SJCRH30 (cell line): ENCODE data around the gene KREMEN1. TPM values are rescaled to one million over a fixed set of nuclear protein-coding genes. Genes with fewer than 3 reads are reported as not detected.

Experiments
- DNase-seq, 2 experiments: peaks; one replicate each; pipeline ENCODE4 v3.0.0-alpha.2; 2015 to 2020
- H3K27ac ChIP-seq: fragments of 250-450 bp; sonication (Bioruptor Pico); 2 replicates; pipeline ENCODE4 v1.5.1; 2020; ENCODE audit warnings: mild to moderate bottlenecking, moderate library complexity
- H3K27me3 ChIP-seq: fragments of 250-450 bp; sonication (Bioruptor Pico); 2 replicates; pipeline ENCODE4 v1.5.1; 2020; ENCODE audit warnings: mild to moderate bottlenecking, moderate library complexity
- H3K36me3 ChIP-seq: fragments of 250-450 bp; sonication (Bioruptor Pico); 2 replicates; pipeline ENCODE4 v1.5.1; 2020; ENCODE audit warnings: mild to moderate bottlenecking, moderate library complexity
- H3K4me1 ChIP-seq: fragments of 250-450 bp; sonication (Bioruptor Pico); 2 replicates; pipeline ENCODE4 v1.5.1; 2020; ENCODE audit warnings: mild to moderate bottlenecking, moderate library complexity
- H3K4me3 ChIP-seq: fragments of 250-450 bp; sonication (Bioruptor Pico); 2 replicates; pipeline ENCODE4 v1.5.1; 2020; ENCODE audit warnings: mild to moderate bottlenecking, moderate library complexity
- H3K9me3 ChIP-seq: fragments of 250-450 bp; sonication (Bioruptor Pico); replicated peaks from 2 replicates; pipeline ENCODE4 v1.5.1; 2020; ENCODE audit warnings: mild to moderate bottlenecking, moderate library complexity
- total RNA-seq: library from RNA; depleted of rRNA; stranded (reverse); fragments of >200 nt; shearing (Covaris generic); gene quantifications from 2 replicates; pipeline ENCODE4 v1.2.3, GENCODE V29; 2014

Gene KREMEN1
- total RNA-seq, 1 experiment from 2014 or later = 45.7 TPM

GRCh38 chr22:29040385-29041275 lies 32.2 kb upstream of the KREMEN1 start:
- no peaks in the 10 kb centered on the region; the same call in 1 of the 2 replicates for H3K4me1 ChIP-seq
- no peak overlapping the region for H3K27ac ChIP-seq
- DNase-seq = peak; percentile 60 to 82
- no peak overlapping the region for H3K4me3 ChIP-seq
- peaks cover 3% of the 10 kb centered on the region; the same call in 1 of the 2 replicates for H3K36me3 ChIP-seq
- no peaks in the 10 kb centered on the region for H3K27me3 ChIP-seq
- no peaks in the 10 kb centered on the region for H3K9me3 ChIP-seq

GRCh38 chr22:29041408-29041807 lies 31.4 kb upstream of the KREMEN1 start:
- DNase-seq = no peak
- Histone ChIP-seq H3K4me1 (no peaks in the 10 kb centered on the region; the same call in 1 of the 2 replicates), H3K9me3 (no peaks in the 10 kb centered on the region), H3K4me3 (no peak overlapping the region), H3K27ac (no peak overlapping the region), H3K27me3 (no peaks in the 10 kb centered on the region), H3K36me3 (peaks cover 4% of the 10 kb centered on the region; the same call in 1 of the 2 replicates)

- Histone ChIP-seq H3K27me3 (no peaks in the 10 kb centered on the region), H3K4me1 (no peaks in the 10 kb centered on the region; the same call in 1 of the 2 replicates), H3K27ac (no peak overlapping the region), H3K4me3 (no peak overlapping the region), H3K9me3 (no peaks in the 10 kb centered on the region), H3K36me3 (peaks cover 12% of the 10 kb centered on the region; the same call in 1 of the 2 replicates)
- DNase-seq = no peak
Measured at GRCh38 chr22:29043906-29044575, 28.8 kb upstream of the KREMEN1 start.

GRCh38 chr22:29044657-29045176 lies 28.1 kb upstream of the KREMEN1 start:
- H3K27ac ChIP-seq = no peak overlapping the region
- no peaks in the 10 kb centered on the region; the same call in 1 of the 2 replicates for H3K4me1 ChIP-seq
- H3K27me3 ChIP-seq = no peaks in the 10 kb centered on the region
- DNase-seq = no peak
- no peak overlapping the region for H3K4me3 ChIP-seq
- no peaks in the 10 kb centered on the region for H3K9me3 ChIP-seq
- peaks cover 13% of the 10 kb centered on the region; the same call in 1 of the 2 replicates for H3K36me3 ChIP-seq

- no peaks in the 10 kb centered on the region for H3K27me3 ChIP-seq
- H3K4me3 ChIP-seq = no peak overlapping the region
- H3K36me3 ChIP-seq = peaks cover 10% of the 10 kb centered on the region; the same call in 1 of the 2 replicates
- no peak for DNase-seq
- no peaks in the 10 kb centered on the region for H3K9me3 ChIP-seq
- H3K27ac ChIP-seq = no peak overlapping the region
- H3K4me1 ChIP-seq = no peaks in the 10 kb centered on the region; the same call in 1 of the 2 replicates
Measured at GRCh38 chr22:29048822-29049654, 23.8 kb upstream of the KREMEN1 start.

- peaks cover 10% of the 10 kb centered on the region; the same call in 1 of the 2 replicates for H3K36me3 ChIP-seq
- H3K9me3 ChIP-seq = no peaks in the 10 kb centered on the region
- H3K27ac ChIP-seq = no peak overlapping the region
- H3K4me3 ChIP-seq = no peak overlapping the region
- H3K4me1 ChIP-seq = peaks cover 3% of the 10 kb centered on the region
- no peak for DNase-seq
- no peaks in the 10 kb centered on the region for H3K27me3 ChIP-seq
Measured at GRCh38 chr22:29049655-29050263, 23.1 kb upstream of the KREMEN1 start.

GRCh38 chr22:29050457-29050856 lies 22.4 kb upstream of the KREMEN1 start:
- DNase-seq = no peak
- Histone ChIP-seq H3K4me3 (no peak overlapping the region), H3K4me1 (peaks cover 10% of the 10 kb centered on the region), H3K27me3 (no peaks in the 10 kb centered on the region), H3K9me3 (no peaks in the 10 kb centered on the region), H3K36me3 (peaks cover 10% of the 10 kb centered on the region; the same call in 1 of the 2 replicates), H3K27ac (no peak overlapping the region)

GRCh38 chr22:29053048-29053702 lies 19.7 kb upstream of the KREMEN1 start:
- no peaks in the 10 kb centered on the region for H3K9me3 ChIP-seq
- H3K4me1 ChIP-seq = peaks cover 26% of the 10 kb centered on the region
- H3K27me3 ChIP-seq = no peaks in the 10 kb centered on the region
- H3K4me3 ChIP-seq = no peak overlapping the region
- peaks cover 8% of the 10 kb centered on the region; the same call in 1 of the 2 replicates for H3K36me3 ChIP-seq
- DNase-seq = no peak
- H3K27ac ChIP-seq = no peak overlapping the region

- Histone ChIP-seq H3K4me3 (no peak overlapping the region), H3K36me3 (no peaks in the 10 kb centered on the region), H3K27ac (no peak overlapping the region), H3K4me1 (peaks cover 32% of the 10 kb centered on the region), H3K9me3 (no peaks in the 10 kb centered on the region), H3K27me3 (no peaks in the 10 kb centered on the region)
- no peak for DNase-seq
Measured at GRCh38 chr22:29054251-29054767, 18.5 kb upstream of the KREMEN1 start.

- H3K9me3 ChIP-seq = no peaks in the 10 kb centered on the region
- no peaks in the 10 kb centered on the region for H3K27me3 ChIP-seq
- peaks cover 35% of the 10 kb centered on the region for H3K4me1 ChIP-seq
- no peaks in the 10 kb centered on the region for H3K36me3 ChIP-seq
- DNase-seq = peak; percentile 86 to 93
- H3K4me3 ChIP-seq = no peak overlapping the region
- H3K27ac ChIP-seq = peak overlapping the region; percentile 47
Measured at GRCh38 chr22:29055192-29055830, 17.5 kb upstream of the KREMEN1 start.

- DNase-seq = no peak
- H3K27ac ChIP-seq = no peak overlapping the region
Measured at GRCh38 chr22:29056472-29056871, 16.4 kb upstream of the KREMEN1 start.

GRCh38 chr22:29060251-29060869 lies 12.5 kb upstream of the KREMEN1 start:
- Histone ChIP-seq H3K4me1 (peaks cover 39% of the 10 kb centered on the region), H3K36me3 (no peaks in the 10 kb centered on the region), H3K27ac (no peak overlapping the region), H3K27me3 (no peaks in the 10 kb centered on the region), H3K9me3 (no peaks in the 10 kb centered on the region), H3K4me3 (no peak overlapping the region)
- no peak for DNase-seq

More at GRCh38 chr22:29056472-29056871, 16.4 kb upstream of the KREMEN1 start:
- Histone ChIP-seq H3K27me3 (no peaks in the 10 kb centered on the region), H3K9me3 (no peaks in the 10 kb centered on the region), H3K36me3 (no peaks in the 10 kb centered on the region), H3K4me3 (no peak overlapping the region), H3K4me1 (peaks cover 37% of the 10 kb centered on the region)
